Keratinocyte (primary cell): ENCODE results near the gene HAUS1. TPM values are rescaled to one million over a fixed set of nuclear protein-coding genes. Genes with fewer than 3 reads are reported as not detected.
A peak's percentile ranks its signal among the peaks of the same experiment; 100 is the strongest.

Experiments
- DNase-seq: peaks from one replicate; pipeline ENCODE4 v3.0.0-alpha.2; 2011; ENCODE audit warnings: low read depth, missing footprints, low spot score
- FAIRE-seq: peaks from 2 replicates; lab custom pipeline; 2011; peaks lifted over from hg19 to GRCh38; lab: Jason Lieb, UNC
- H2AFZ ChIP-seq: 2 replicates; pipeline ENCODE4 v1.6.0; 2012; ENCODE audit warnings: low read length, control low read depth, inconsistent platforms; ENCODE audit not compliant: control insufficient read depth
- H3K27ac ChIP-seq: 2 replicates; pipeline ENCODE4 v1.5.1; 2011; ENCODE audit warnings: low read length; ENCODE audit not compliant: control insufficient read depth, insufficient read depth
- H3K27me3 ChIP-seq: 3 replicates; pipeline ENCODE4 v1.6.0; 2011; ENCODE audit warnings: low read length; ENCODE audit not compliant: control insufficient read depth, insufficient read depth; ENCODE audit errors: extremely low read depth
- H3K36me3 ChIP-seq, 2 experiments: 2 replicates in 1 of 2; 3 replicates in 1 of 2; pipeline ENCODE4 v1.5.1; 2011; ENCODE audit warnings: low read length in 2 of 2, mild to moderate bottlenecking in 1 of 2; ENCODE audit not compliant: control insufficient read depth in 2 of 2, insufficient read depth in 2 of 2; ENCODE audit errors: extremely low read depth in 1 of 2
- H3K4me1 ChIP-seq: 3 replicates; pipeline ENCODE4 v1.5.1; 2011; ENCODE audit warnings: low read length; ENCODE audit not compliant: control insufficient read depth, insufficient read depth; ENCODE audit errors: extremely low read depth
- H3K4me2 ChIP-seq: 3 replicates; pipeline ENCODE4 v1.6.0; 2011; ENCODE audit warnings: low read depth, low read length; ENCODE audit not compliant: control insufficient read depth, insufficient read depth; ENCODE audit errors: extremely low read depth
- H3K4me3 ChIP-seq, 3 experiments: fragments of 200-600 bp in 1 of 3; sonication (generic) in 1 of 3; 2 replicates in 2 of 3; 3 replicates in 1 of 3; pipeline ENCODE4 v1.5.1; 2011 to 2016; ENCODE audit warnings: low read length in 3 of 3, mild to moderate bottlenecking in 3 of 3, control low read depth in 2 of 3, inconsistent platforms in 1 of 3, low read depth in 1 of 3, mixed read lengths in 1 of 3, mixed run types in 1 of 3, moderate library complexity in 1 of 3; ENCODE audit not compliant: control insufficient read depth in 2 of 3, insufficient read depth in 2 of 3; ENCODE audit errors: extremely low read depth in 1 of 3
- H3K79me2 ChIP-seq: 2 replicates; pipeline ENCODE4 v1.6.0; 2012; ENCODE audit warnings: low read length; ENCODE audit not compliant: control insufficient read depth, insufficient read depth
- H3K9ac ChIP-seq: 3 replicates; pipeline ENCODE4 v1.6.0; 2011; ENCODE audit warnings: low read length; ENCODE audit not compliant: control insufficient read depth, insufficient read depth; ENCODE audit errors: extremely low read depth
- H3K9me1 ChIP-seq: 3 replicates; pipeline ENCODE4 v1.6.0; 2011; ENCODE audit warnings: low read length; ENCODE audit not compliant: control insufficient read depth, insufficient read depth; ENCODE audit errors: extremely low read depth
- H3K9me3 ChIP-seq: 2 replicates; pipeline ENCODE4 v1.5.1; 2012; ENCODE audit warnings: low read depth, low read length; ENCODE audit not compliant: control insufficient read depth
- H4K20me1 ChIP-seq: 3 replicates; pipeline ENCODE4 v1.6.0; 2011; ENCODE audit warnings: low read length; ENCODE audit not compliant: control insufficient read depth, insufficient read depth; ENCODE audit errors: extremely low read depth
- EZH2 ChIP-seq: IDR thresholded peaks from one replicate; pipeline ENCODE4 v1.6.1; 2012; ENCODE audit warnings: inconsistent platforms, mild to moderate bottlenecking, low read length, moderate library complexity
- dilution Hi-C: fragments of 300-500 bp; cut with MboI; formaldehyde crosslinking; loops from one replicate; pipeline ENCODE4 v1.7.0; 2020; ENCODE audit warnings: low sequenced_read_pairs; ENCODE audit not compliant: extremely low pct_ligation_motif_present
- polyA minus RNA-seq, 3 experiments: library from RNA; depleted of rRNA, polyadenylated mRNA; stranded (reverse); fragments of >200 nt; gene quantifications; 1 replicate in 1 of 3; 2 replicates in 1 of 3; 3 replicates in 1 of 3; pipeline ENCODE4 v1.2.3, GENCODE V29; 2011
- polyA plus RNA-seq, 5 experiments: library from polyadenylated mRNA; depleted of rRNA in 3 of 5; stranded (reverse) in 3 of 5; stranded (forward) in 1 of 5; unstranded in 1 of 5; fragments of >200 nt; gene quantifications; 1 replicate in 1 of 5; 2 replicates in 3 of 5; 3 replicates in 1 of 5; pipeline versions ENCODE4 v1.2.1 to v1.2.3, GENCODE V29; 2011 to 2012; ENCODE audit warnings: missing spikeins in 2 of 5, low read depth in 1 of 5, low replicate concordance in 1 of 5
- TF ChIP-seq, protein P1 (sequence below), 3 experiments: IDR thresholded peaks in 1 of 3; conservative IDR thresholded peaks in 1 of 3; optimal IDR thresholded peaks in 1 of 3; 2 replicates in 2 of 3; 3 replicates in 1 of 3; pipeline versions ENCODE3 to v1.5.1; 2011; ENCODE audit warnings: low read length in 3 of 3, mild to moderate bottlenecking in 3 of 3, moderate library complexity in 2 of 3, control low read depth in 1 of 3, inconsistent platforms in 1 of 3; ENCODE audit not compliant: insufficient read depth in 2 of 3; ENCODE audit errors: extremely low read depth in 1 of 3

Gene HAUS1
- polyA plus RNA-seq (15.6 to 39.7 TPM (median 39.5 TPM) in 3 replicates), polyA minus RNA-seq (2.1 to 8.8 TPM (median 3.7 TPM) in 3 replicates)
- 17.0 TPM for polyA plus RNA-seq (2011; ENCODE audit: low read depth)
- polyA plus RNA-seq (2011; cell fraction: cytosol; rRNA removed): 20.8 and 32.5 TPM in 2 replicates
- 11.6 and 12.3 TPM in 2 replicates for polyA plus RNA-seq (2011; cell fraction: nucleus; rRNA removed)
- 6.6 and 19.4 TPM in 2 replicates for polyA plus RNA-seq (2012; ENCODE audit: low replicate concordance)
- 8.1 TPM for polyA minus RNA-seq (2011; cell fraction: cytosol; rRNA and poly(A)+ RNA removed)
- polyA minus RNA-seq (2011; cell fraction: nucleus; rRNA and poly(A)+ RNA removed): 1.9 and 7.8 TPM in 2 replicates

DNA sequence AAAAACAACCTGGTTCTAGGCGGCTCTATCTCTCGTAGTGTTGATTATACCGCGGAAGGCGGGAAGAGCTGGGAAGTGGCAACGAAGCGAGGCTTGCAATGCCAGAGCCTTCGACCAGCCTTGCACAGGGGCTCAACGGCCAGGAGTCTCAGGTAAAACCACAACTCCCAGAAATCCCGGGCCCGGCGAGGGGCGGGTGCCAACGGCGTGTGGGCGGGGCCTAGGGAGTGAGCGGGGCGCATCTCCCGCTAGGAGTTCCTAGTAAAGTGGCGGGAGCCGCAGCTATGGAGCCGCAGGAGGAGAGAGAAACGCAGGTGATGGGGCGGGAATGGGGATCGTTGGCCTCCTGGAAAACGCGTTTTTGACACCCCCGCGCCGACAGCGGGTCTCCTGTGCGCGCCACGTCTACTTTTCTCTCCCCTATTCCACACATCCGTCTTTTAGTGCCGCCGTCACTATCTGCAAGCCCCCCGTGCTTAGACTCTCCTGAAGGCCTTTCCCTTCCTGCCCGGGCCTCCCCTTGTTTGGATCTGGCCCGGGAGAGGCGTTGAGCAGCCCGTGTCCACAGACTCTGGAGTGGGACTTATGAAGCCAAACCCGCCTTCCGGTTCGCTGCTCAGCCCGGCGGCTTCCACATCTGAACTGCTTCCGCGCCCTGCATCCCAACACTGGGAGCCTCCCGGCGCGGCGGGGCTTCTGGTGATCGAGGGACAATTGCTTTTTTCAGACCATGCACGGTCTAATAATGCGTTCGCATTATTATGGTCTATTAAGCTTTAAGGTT lies at the start of gene HAUS1:
Gene HAUS1 (plus strand): TSS at position 258 of the 784 bp plus-strand sequence. CDS start 27 bp downstream, at position 285.
- Histone ChIP-seq H3K9me3 (no peaks in the 10 kb centered on the region), H3K27ac (peak within 1 kb of the TSS; percentile 79), H3K36me3 (no peaks in the 10 kb centered on the region), H3K9me1 (no peaks in the 10 kb centered on the region), H3K9ac (peak within 1 kb of the TSS; percentile 90), H3K4me2 (peak within 1 kb of the TSS; percentile 87), H3K27me3 (no peaks in the 10 kb centered on the region), H2AFZ (peak within 1 kb of the TSS; percentile 98), H3K79me2 (peaks cover 3% of the 10 kb centered on the region), H3K4me3 (peak within 1 kb of the TSS; percentile 68 to 95 (median 85)), H4K20me1 (no peaks in the 10 kb centered on the region), H3K4me1 (peaks cover 3% of the 10 kb centered on the region)
- dilution Hi-C loops: no loop called here
- DNase-seq (peak; percentile 17), FAIRE-seq (peak; percentile 48)
- no peak for TF ChIP-seq EZH2
- TF ChIP-seq, protein P1, sequence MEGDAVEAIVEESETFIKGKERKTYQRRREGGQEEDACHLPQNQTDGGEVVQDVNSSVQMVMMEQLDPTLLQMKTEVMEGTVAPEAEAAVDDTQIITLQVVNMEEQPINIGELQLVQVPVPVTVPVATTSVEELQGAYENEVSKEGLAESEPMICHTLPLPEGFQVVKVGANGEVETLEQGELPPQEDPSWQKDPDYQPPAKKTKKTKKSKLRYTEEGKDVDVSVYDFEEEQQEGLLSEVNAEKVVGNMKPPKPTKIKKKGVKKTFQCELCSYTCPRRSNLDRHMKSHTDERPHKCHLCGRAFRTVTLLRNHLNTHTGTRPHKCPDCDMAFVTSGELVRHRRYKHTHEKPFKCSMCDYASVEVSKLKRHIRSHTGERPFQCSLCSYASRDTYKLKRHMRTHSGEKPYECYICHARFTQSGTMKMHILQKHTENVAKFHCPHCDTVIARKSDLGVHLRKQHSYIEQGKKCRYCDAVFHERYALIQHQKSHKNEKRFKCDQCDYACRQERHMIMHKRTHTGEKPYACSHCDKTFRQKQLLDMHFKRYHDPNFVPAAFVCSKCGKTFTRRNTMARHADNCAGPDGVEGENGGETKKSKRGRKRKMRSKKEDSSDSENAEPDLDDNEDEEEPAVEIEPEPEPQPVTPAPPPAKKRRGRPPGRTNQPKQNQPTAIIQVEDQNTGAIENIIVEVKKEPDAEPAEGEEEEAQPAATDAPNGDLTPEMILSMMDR (optimal IDR thresholded peaks at IDR 0.05 in 1 of 3, IDR thresholded peaks at IDR 0.05 in 1 of 3, conservative IDR thresholded peaks at IDR 0.05 in 1 of 3; ENCODE audit: extremely low read depth in 1 of 3, insufficient read depth in 2 of 3, low read length in 3 of 3): no peak

DNA sequence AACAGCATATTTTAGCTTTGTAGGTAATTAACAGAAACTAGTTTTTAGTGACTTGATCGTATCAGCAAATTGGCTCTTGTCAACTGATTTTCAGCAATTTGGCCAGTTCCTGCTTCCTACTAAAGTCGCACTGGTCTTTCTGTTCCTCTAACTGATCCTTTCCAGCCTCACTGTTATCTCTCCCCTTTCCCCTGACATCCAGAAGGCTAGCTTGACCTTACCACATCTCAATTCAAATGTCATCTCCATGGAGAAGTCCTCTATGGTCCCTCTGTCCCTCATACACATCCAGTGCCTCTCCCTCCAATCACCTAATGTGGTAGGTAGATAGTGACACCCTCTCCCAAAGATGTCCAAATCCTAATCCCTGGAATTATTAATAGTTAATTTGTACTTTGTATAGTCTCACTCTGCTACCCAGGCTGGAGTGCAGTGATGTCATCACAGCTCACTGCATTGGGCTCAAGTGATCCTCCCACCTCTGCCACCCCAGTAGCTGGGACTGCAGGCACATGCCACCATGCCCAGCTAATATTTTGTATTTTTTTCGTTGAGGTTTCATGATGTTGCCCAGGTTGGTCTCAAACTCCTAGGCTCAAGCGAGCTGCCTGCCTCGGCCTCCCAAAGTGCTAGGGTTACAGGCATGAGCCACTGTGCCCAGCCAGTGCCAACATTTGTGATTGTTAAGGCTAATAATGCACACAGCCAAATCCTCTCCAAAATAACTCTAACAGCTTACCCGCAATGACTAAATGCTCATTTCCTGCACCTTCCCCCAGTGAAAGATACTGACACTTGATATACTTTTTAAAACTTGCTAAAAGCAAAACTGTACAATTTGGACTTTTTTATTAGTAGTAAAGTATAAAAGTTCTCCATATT lies 49.0 kb upstream of the HAUS1 start:
- Histone ChIP-seq H3K4me2 (no peak overlapping the region), H3K9me3 (no peaks in the 10 kb centered on the region), H2AFZ (no peak overlapping the region), H3K4me1 (peaks cover 4% of the 10 kb centered on the region), H3K4me3 (no peak overlapping the region), H4K20me1 (no peaks in the 10 kb centered on the region), H3K9ac (no peak overlapping the region), H3K9me1 (no peaks in the 10 kb centered on the region), H3K27me3 (no peaks in the 10 kb centered on the region), H3K79me2 (peaks cover 22% of the 10 kb centered on the region), H3K36me3 (no peaks in the 10 kb centered on the region), H3K27ac (no peak overlapping the region)
- no peak for FAIRE-seq
- TF ChIP-seq EZH2: no peak
- TF ChIP-seq, protein P1 (optimal IDR thresholded peaks at IDR 0.05 in 1 of 3, IDR thresholded peaks at IDR 0.05 in 1 of 3, conservative IDR thresholded peaks at IDR 0.05 in 1 of 3; ENCODE audit: extremely low read depth in 1 of 3, insufficient read depth in 2 of 3, low read length in 3 of 3): no peak
- DNase-seq: no peak
- dilution Hi-C loops: no loop called here
